Mucosa of descending colon (tissue), 3 donors: Measurements from ENCODE around the gene MPPE1. TPM values are rescaled to one million over a fixed set of nuclear protein-coding genes. Genes with fewer than 3 reads are reported as not detected.

Experiments used
- ATAC-seq: fragments of 200-7000 bp; cut with Tn5 transposase; one replicate; pipeline ENCODE4 v1.9.1; 2020; ENCODE audit warnings: mild to moderate bottlenecking, moderate library complexity
- DNase-seq, 3 donors: peaks; one replicate each; pipeline ENCODE4 v3.0.0-alpha.2; 2020
- H3K36me3 ChIP-seq: fragments of 200-600 bp; one replicate; pipeline ENCODE4 v1.8.0; 2021; ENCODE audit warnings: low read depth, mild to moderate bottlenecking
- H3K4me1 ChIP-seq: fragments of 200-600 bp; one replicate; pipeline ENCODE4 v1.8.0; 2021; ENCODE audit warnings: low read depth, mild to moderate bottlenecking
- H3K4me3 ChIP-seq: fragments of 200-600 bp; one replicate; pipeline ENCODE4 v1.8.0; 2021; ENCODE audit warnings: mild to moderate bottlenecking
- H3K9me3 ChIP-seq: fragments of 200-600 bp; one replicate; pipeline ENCODE4 v1.8.0; 2021; ENCODE audit warnings: mild to moderate bottlenecking
- intact Hi-C, 2 donors: fragments of 100-400 bp; cut with DNase I in 1 of 2; cut with micrococcal nuclease in 1 of 2; formaldehyde crosslinking; loops; one replicate each; pipeline versions ENCODE4 v1.11.0 to v1.11.1; 2022; cut with DNase I, micrococcal nuclease
- long read RNA-seq, 2 donors: library from polyadenylated mRNA; unstranded; transcript quantifications; one replicate each; pipeline ENCODE4 v2.0.0, GENCODE V29; 2019 to 2021
- total RNA-seq, 3 donors: library from RNA; stranded (reverse); fragmentation: NEBNext Ultra II Directional in 2 of 3; extraction: Animal tissue kit (Norgen Biotek cat#: 25700) in 2 of 3; gene quantifications; one replicate each; pipeline versions ENCODE4 v1.2.1 to v1.2.4, GENCODE V29; 2021 to 2023
- TF ChIP-seq, protein P1 (sequence below): fragments of 200-600 bp; IDR thresholded peaks from one replicate; pipeline ENCODE4 v1.8.0; 2022; ENCODE audit warnings: antibody characterized with exemption, mild to moderate bottlenecking
- donor health status: DM: no; HTN: no; CAD: no; lungs with moderate emphysema.
- donor health status: DM: no; HTN: no; CAD: no.
- donor health status: DM: no; HTN: yes; CAD: no.

MPPE1 gene, protein sequence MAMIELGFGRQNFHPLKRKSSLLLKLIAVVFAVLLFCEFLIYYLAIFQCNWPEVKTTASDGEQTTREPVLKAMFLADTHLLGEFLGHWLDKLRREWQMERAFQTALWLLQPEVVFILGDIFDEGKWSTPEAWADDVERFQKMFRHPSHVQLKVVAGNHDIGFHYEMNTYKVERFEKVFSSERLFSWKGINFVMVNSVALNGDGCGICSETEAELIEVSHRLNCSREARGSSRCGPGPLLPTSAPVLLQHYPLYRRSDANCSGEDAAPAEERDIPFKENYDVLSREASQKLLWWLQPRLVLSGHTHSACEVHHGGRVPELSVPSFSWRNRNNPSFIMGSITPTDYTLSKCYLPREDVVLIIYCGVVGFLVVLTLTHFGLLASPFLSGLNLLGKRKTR
- 100 to 1,000 TPM in 1 of 3 donors, 10 to 100 TPM in 2; 56.7 to 103 (median 68.8) TPM for total RNA-seq
- long read RNA-seq, donor 1, full-length matches to known transcripts: 17 of 43 reads
- long read RNA-seq, donor 1, partial matches to known transcripts: 5 of 43 reads
- long read RNA-seq, donor 1, other reads (novel, unspliced or antisense): 21 of 43 reads
- long read RNA-seq, donor 2, full-length matches to known transcripts: 23 of 66 reads
- long read RNA-seq, donor 2, partial matches to known transcripts: 2 of 66 reads
- long read RNA-seq, donor 2, other reads (novel, unspliced or antisense): 41 of 66 reads

DNA sequence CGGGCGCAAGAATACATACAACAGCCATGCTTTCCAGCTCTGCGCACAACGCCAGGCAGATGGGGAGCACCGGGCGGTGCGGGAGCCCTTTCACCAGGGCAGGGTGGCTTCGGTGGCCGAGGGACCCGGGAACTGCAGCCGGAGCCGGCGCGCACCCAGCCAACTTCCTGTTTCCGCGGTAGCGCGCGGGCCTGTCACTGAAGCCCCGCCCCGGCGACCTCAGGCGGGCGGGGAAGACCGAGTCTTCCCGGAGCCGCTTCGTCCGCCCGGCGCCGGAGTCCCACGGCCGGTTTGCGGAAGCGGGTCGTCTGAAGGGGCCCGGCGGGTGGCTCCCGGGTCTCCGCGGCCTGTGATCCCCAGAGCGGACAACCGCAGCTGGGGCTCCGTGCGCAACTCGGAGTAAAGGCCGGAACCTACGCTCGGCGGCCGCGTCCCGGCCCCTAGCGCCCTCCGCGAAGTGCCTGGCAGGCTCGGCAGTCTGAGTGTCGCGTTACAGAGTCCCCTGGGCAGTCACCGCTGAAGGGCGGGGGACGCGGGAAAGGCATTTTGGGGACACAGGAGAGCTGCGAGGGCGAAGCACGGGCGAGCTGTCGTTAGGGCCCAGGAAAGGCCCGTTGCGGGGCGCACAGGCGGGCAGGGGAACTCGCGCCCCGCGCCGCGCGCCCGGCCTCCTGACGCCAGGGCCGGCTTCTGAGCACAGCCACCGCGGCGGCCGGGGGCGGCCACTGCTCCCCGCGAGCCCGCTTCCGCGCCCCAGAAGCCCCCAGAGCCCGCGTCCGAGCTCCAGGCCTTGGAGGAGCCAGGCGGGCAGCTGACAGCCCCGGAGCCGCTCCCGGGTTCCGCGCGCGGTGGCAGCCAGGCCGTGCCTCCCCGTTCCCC lies at the start of gene MPPE1:
Gene MPPE1, minus strand, starts transcription at position 136 of the 879 bp plus-strand sequence. CDS start 11,053 bp downstream, outside the sequence.
- no peaks in the 10 kb centered on the region for H3K9me3 ChIP-seq
- H3K4me1 ChIP-seq: peaks cover 7% of the 10 kb centered on the region
- H3K4me3 ChIP-seq: peak within 1 kb of the TSS; percentile 64
- intact Hi-C loops: loop anchor here (10.0 kb wide), 1 partner anchor 54 kb away; the partner anchor contains the start of gene CHMP1B (in 2 of the 2)
- no peaks in the 10 kb centered on the region for H3K36me3 ChIP-seq
- DNase-seq (peak; percentile 92 to 95 (median 94)), ATAC-seq (peak; percentile 96)
- TF ChIP-seq, protein P1, sequence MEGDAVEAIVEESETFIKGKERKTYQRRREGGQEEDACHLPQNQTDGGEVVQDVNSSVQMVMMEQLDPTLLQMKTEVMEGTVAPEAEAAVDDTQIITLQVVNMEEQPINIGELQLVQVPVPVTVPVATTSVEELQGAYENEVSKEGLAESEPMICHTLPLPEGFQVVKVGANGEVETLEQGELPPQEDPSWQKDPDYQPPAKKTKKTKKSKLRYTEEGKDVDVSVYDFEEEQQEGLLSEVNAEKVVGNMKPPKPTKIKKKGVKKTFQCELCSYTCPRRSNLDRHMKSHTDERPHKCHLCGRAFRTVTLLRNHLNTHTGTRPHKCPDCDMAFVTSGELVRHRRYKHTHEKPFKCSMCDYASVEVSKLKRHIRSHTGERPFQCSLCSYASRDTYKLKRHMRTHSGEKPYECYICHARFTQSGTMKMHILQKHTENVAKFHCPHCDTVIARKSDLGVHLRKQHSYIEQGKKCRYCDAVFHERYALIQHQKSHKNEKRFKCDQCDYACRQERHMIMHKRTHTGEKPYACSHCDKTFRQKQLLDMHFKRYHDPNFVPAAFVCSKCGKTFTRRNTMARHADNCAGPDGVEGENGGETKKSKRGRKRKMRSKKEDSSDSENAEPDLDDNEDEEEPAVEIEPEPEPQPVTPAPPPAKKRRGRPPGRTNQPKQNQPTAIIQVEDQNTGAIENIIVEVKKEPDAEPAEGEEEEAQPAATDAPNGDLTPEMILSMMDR: no peak

DNA sequence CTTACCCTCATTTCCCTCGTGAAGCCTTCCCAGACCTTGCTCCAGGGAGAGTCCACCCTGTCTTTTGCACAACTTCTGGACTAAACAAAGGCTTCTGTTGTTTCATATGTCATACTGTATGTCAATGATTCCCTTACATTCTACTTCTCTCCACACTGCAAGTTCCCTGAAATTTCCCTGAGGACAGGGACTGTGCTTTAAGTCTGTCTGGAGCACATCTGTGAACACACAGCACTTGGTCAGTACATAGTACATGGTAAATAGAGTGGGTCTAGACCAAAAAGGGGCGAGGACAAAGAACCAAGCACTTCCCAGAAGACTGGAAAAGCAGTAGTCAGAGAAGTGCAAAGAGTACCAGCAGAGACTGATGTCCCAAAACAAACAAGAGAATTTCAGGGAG lies 49.5 kb upstream of the MPPE1 start:
- ATAC-seq (no peak), DNase-seq (no peak)
- H3K4me3 ChIP-seq: no peak overlapping the region
- no peaks in the 10 kb centered on the region for H3K36me3 ChIP-seq
- intact Hi-C loops: no loop called here
- no peaks in the 10 kb centered on the region for H3K4me1 ChIP-seq
- H3K9me3 ChIP-seq: peaks cover 9% of the 10 kb centered on the region
- TF ChIP-seq, protein P1: no peak

DNA sequence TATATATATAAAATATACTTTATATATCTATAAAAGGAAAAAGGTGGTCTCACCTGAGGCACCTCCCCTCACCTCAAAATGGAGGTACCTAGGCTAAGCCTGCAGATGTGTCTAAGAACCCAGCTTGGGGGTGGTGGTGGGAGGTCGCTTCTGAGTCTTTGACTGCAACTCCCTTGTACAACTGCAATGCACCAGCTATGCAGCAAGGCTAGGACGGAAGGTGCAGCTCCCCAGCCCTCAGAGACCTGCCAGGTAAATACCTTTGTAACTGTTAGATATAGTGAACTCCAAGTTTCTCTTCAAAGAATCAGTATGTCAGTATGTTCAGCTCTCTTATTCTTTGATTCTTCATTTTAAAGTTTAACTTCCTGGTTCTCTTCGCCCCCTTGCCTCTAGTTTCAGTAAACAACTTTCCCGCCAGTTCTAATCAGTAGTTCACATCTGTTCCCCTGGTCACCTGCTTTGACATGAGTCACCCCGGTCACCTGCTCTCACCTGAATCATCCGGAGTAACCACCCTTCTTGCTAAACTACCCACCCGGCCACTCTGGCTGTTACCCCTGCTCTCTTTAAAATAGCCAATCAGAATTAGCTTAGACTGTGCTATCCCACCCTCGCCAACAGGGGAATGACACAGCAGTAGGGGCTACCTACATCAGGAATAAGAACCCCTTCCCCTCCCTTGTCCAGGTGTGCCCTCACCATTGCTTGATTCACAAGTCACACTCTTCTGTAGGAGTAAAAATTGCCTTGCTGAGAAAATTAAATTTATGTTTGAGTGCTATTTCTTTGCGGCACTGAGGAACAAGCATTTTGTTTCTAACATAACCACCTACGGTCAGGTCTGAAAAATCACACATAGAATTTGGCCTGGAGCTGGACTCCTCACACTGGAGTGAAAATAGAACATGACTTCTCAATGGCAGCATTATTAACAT lies 48.5 kb upstream of the MPPE1 start:
- Histone ChIP-seq H3K9me3 (peaks cover 9% of the 10 kb centered on the region), H3K4me3 (no peak overlapping the region), H3K4me1 (no peaks in the 10 kb centered on the region), H3K36me3 (no peaks in the 10 kb centered on the region)
- intact Hi-C loops: no loop called here
- DNase-seq (no peak), ATAC-seq (no peak)
- TF ChIP-seq, protein P1: no peak

DNA sequence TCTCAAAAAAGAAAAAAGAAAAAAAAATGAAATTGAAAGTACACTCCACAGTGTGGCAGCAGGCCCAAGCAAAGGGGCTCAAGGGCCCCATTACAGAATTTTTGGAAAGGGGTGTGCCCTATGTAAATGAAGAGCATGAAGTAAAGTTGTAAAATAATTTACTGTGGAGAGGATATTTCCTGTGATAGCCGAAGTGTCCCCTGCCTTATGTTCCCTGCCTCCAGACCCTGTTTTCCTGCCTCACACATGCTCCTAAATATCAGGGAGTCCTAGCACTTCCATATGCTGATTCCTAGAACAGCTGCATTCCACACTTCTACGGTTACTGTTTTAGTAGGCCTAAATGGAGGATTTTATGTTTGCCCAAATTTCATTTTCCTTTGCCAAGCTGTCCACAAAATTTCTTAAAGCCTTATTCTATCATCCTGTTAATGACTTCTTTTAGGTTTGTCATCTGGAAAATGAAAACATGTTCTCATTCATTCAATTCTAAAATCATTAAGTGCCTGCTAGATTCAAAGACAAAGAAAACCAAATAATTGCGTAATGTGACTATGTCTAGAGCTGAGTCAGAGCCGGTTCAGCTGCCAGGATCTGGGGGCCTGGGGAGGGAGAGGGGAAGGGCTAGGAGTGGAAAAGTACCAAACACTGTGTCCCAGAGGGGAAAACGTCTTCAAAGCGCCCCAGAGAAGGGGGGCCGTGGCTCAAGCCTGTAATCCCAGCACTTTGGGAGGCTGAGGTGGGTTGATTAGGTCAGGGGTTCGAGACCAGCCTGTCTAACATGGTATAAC lies 47.3 kb upstream of the MPPE1 start:
- Histone ChIP-seq H3K4me3 (no peak overlapping the region), H3K9me3 (peaks cover 9% of the 10 kb centered on the region), H3K4me1 (no peaks in the 10 kb centered on the region), H3K36me3 (no peaks in the 10 kb centered on the region)
- ATAC-seq (no peak), DNase-seq (no peak)
- intact Hi-C loops: no loop called here
- TF ChIP-seq, protein P1: no peak
